K562 (cell line): ENCODE data around the gene E2F1. TPM values are rescaled to one million over a fixed set of nuclear protein-coding genes. Genes with fewer than 3 reads are reported as not detected.
A peak's percentile ranks its signal among the peaks of the same experiment; 100 is the strongest.

ENCODE experiments used
- ATF6 ChIP-seq: sonication (generic); formaldehyde crosslinking; IDR thresholded peaks from 2 replicates; pipeline ENCODE4 v1.4.0; 2020; ENCODE audit warnings: mild to moderate bottlenecking, missing genetic modification reagents
- CBFA2T2 ChIP-seq: fragments of 450-650 bp; conservative IDR thresholded peaks from 2 replicates; pipeline ENCODE4 v1.6.1; 2017; ENCODE audit warnings: mild to moderate bottlenecking
- E2F4 ChIP-seq: sonication (generic); formaldehyde crosslinking; IDR thresholded peaks from 2 replicates; pipeline ENCODE4 v1.8.0; 2022; ENCODE audit warnings: mild to moderate bottlenecking, low read depth, missing genetic modification reagents
- ESRRB ChIP-seq: fragments of 250-450 bp; sonication (Bioruptor Pico); IDR thresholded peaks from 2 replicates; pipeline ENCODE4 v1.5.0; 2020; ENCODE audit warnings: mild to moderate bottlenecking, moderate library complexity, borderline replicate concordance
- FOXK2 ChIP-seq, 2 experiments: fragments of 450-650 bp; IDR thresholded peaks in 1 of 2; conservative IDR thresholded peaks in 1 of 2; 2 replicates each; pipeline ENCODE4 v1.6.1; 2016; ENCODE audit warnings: low read depth in 2 of 2, mild to moderate bottlenecking in 1 of 2
- HCFC1 ChIP-seq: IDR thresholded peaks from 2 replicates; pipeline ENCODE4 v1.6.1; 2012; ENCODE audit warnings: low read depth, low read length, improper control_type of control experiment
- HDGF ChIP-seq: fragments of 450-650 bp; IDR thresholded peaks from 2 replicates; pipeline ENCODE4 v1.6.1; 2016
- HMG20A ChIP-seq: fragments of 450-650 bp; formaldehyde crosslinking; conservative IDR thresholded peaks from 2 replicates; pipeline ENCODE4 v1.4.0; 2020; ENCODE audit warnings: mild to moderate bottlenecking, mixed read lengths
- LCOR ChIP-seq: sonication (generic); formaldehyde crosslinking; IDR thresholded peaks from 2 replicates; pipeline ENCODE4 v1.8.0; 2022; ENCODE audit warnings: mild to moderate bottlenecking, missing genetic modification reagents
- NCOA2 ChIP-seq, 2 experiments: fragments of 450-650 bp; IDR thresholded peaks; 2 replicates each; pipeline ENCODE4 v1.6.1; 2018; ENCODE audit warnings: mild to moderate bottlenecking in 2 of 2, moderate library complexity in 1 of 2; ENCODE audit not compliant: partially characterized antibody in 2 of 2
- NFE2 ChIP-seq: IDR thresholded peaks from 2 replicates; pipeline ENCODE4 v1.6.1; 2014; ENCODE audit warnings: antibody characterized with exemption, low read depth
- NFRKB ChIP-seq: fragments of 450-650 bp; IDR thresholded peaks from 2 replicates; pipeline ENCODE4 v1.6.1; 2016; ENCODE audit warnings: low read depth
- RBBP5 ChIP-seq: fragments of 200-600 bp; sonication (generic); IDR thresholded peaks from 2 replicates; pipeline ENCODE4 v1.6.1; 2012; ENCODE audit warnings: borderline replicate concordance, mild to moderate bottlenecking, low read length, control low read depth, inconsistent platforms; ENCODE audit not compliant: insufficient read depth, poor library complexity, severe bottlenecking
- RBM14 ChIP-seq: fragments of 200-400 bp; formaldehyde crosslinking; IDR thresholded peaks from 2 replicates; pipeline ENCODE4 v1.6.1; 2018; ENCODE audit warnings: low read depth, mild to moderate bottlenecking, low read length, moderate library complexity, borderline replicate concordance; ENCODE audit not compliant: insufficient read depth
- RCOR1 ChIP-seq, 2 experiments: IDR thresholded peaks; 2 replicates each; pipeline ENCODE4 v1.6.1; 2012; ENCODE audit warnings: low read depth in 2 of 2, low read length in 2 of 2, borderline replicate concordance in 1 of 2, improper control_type of control experiment in 1 of 2
- SETDB1 ChIP-seq: IDR thresholded peaks from one replicate; pipeline ENCODE4 v1.6.1; 2012; ENCODE audit warnings: low read length, control low read depth, inconsistent platforms
- SREBF2 ChIP-seq: sonication (generic); formaldehyde crosslinking; IDR thresholded peaks from 2 replicates; pipeline ENCODE4 v1.4.0; 2020; ENCODE audit warnings: mild to moderate bottlenecking, missing genetic modification reagents
- TFE3 ChIP-seq: fragments of 450-650 bp; formaldehyde crosslinking; IDR thresholded peaks from 2 replicates; pipeline ENCODE4 v1.4.0; 2020; ENCODE audit warnings: mild to moderate bottlenecking, mixed read lengths
- ZNF408 ChIP-seq: fragments of 250-450 bp; sonication (Bioruptor Pico); IDR thresholded peaks from 2 replicates; pipeline ENCODE4 v1.4.0; 2020; ENCODE audit warnings: low read depth, mild to moderate bottlenecking, moderate library complexity
- ZNF707 ChIP-seq: fragments of 250-450 bp; sonication (Bioruptor Pico); conservative IDR thresholded peaks from 2 replicates; pipeline ENCODE4 v1.8.0; 2022; ENCODE audit warnings: inconsistent platforms, mild to moderate bottlenecking, moderate library complexity
- ZNF780A ChIP-seq: fragments of 250-450 bp; sonication (Bioruptor Pico); IDR thresholded peaks from 2 replicates; pipeline ENCODE4 v1.5.0; 2021; ENCODE audit warnings: mild to moderate bottlenecking
- polyA plus RNA-seq, 8 experiments: library from polyadenylated mRNA; depleted of rRNA in 4 of 8; stranded (reverse) in 5 of 8; unstranded in 3 of 8; fragments of >200 nt; fragmentation: Nextera tagmentation in 2 of 8; fragmentation: Illumina TruSeq in 1 of 8; extraction: Ambion mirVana in 2 of 8; extraction: Trizol in 1 of 8; gene quantifications; 2 replicates each; pipeline versions ENCODE4 v1.2.1 to v1.2.3, GENCODE V29; 2011 to 2014; ENCODE audit warnings: inconsistent platforms in 1 of 8, missing spikeins in 1 of 8
- total RNA-seq, 7 experiments: library from RNA; depleted of rRNA in 6 of 7; stranded (reverse); fragments of >200 nt in 6 of 7; fragmentation: Illumina TruSeq in 2 of 7; extraction: Trizol in 2 of 7; gene quantifications; 2 replicates each; pipeline versions ENCODE4 v1.2.1 to v1.2.3, GENCODE V29; 2011 to 2021; ENCODE audit warnings: low replicate concordance in 1 of 7
- TF ChIP-seq, protein P1 (sequence below), 2 experiments: fragments of 450-650 bp in 1 of 2; sonication (generic) in 1 of 2; formaldehyde crosslinking in 1 of 2; IDR thresholded peaks in 1 of 2; conservative IDR thresholded peaks in 1 of 2; 2 replicates each; pipeline versions ENCODE4 v1.6.1 to v1.8.1; 2016 to 2023; ENCODE audit warnings: mild to moderate bottlenecking in 2 of 2, moderate library complexity in 2 of 2, inconsistent platforms in 1 of 2, missing genetic modification reagents in 1 of 2
- TF ChIP-seq, protein P2 (sequence below): fragments of 250-450 bp; sonication (Bioruptor Pico); IDR thresholded peaks from 2 replicates; pipeline ENCODE4 v1.9.0; 2021; ENCODE audit warnings: mild to moderate bottlenecking

E2F1 gene
- total and polyA plus RNA-seq, 9 of the 15 experiments (the other 6 are each of a cell fraction or from before 2014, with no cell fraction given), result 0.14 to 30.6 (median 13.1) TPM

GRCh38 chr20:33689973-33690372 lies 3.8 kb upstream of the E2F1 start (continued):
- TF ChIP-seq NFRKB, result no peak
- TF ChIP-seq ATF6 (CRISPR knock-in tag), result no peak
- TF ChIP-seq HCFC1, result no peak
- no peak for TF ChIP-seq ZNF408
- TF ChIP-seq, protein P1, sequence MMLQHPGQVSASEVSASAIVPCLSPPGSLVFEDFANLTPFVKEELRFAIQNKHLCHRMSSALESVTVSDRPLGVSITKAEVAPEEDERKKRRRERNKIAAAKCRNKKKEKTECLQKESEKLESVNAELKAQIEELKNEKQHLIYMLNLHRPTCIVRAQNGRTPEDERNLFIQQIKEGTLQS (IDR thresholded peaks at IDR 0.05), result peak; percentile 90
- TF ChIP-seq, protein P1 (CRISPR knock-in tag; conservative IDR thresholded peaks at IDR 0.05), result peak; percentile 90
- TF ChIP-seq NFE2, result peak; percentile 34; the same call in 1 of the 2 replicates
- peak; percentile 93 for TF ChIP-seq CBFA2T2
- TF ChIP-seq TFE3 (CRISPR knock-in tag), result no peak
- TF ChIP-seq ZNF780A (CRISPR knock-in tag), result no peak
- no peak for TF ChIP-seq SETDB1
- TF ChIP-seq, protein P2, sequence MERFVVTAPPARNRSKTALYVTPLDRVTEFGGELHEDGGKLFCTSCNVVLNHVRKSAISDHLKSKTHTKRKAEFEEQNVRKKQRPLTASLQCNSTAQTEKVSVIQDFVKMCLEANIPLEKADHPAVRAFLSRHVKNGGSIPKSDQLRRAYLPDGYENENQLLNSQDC, result no peak
- TF ChIP-seq E2F4 (CRISPR knock-in tag), result no peak
- TF ChIP-seq LCOR (CRISPR knock-in tag), result no peak
- TF ChIP-seq RBBP5, result no peak
- TF ChIP-seq NCOA2 (IDR thresholded peaks at IDR 0.05; ENCODE audit: partially characterized antibody in 2 of 2), result no peak
- no peak for TF ChIP-seq HDGF
- no peak for TF ChIP-seq ZNF707
- TF ChIP-seq FOXK2 (conservative IDR thresholded peaks at IDR 0.05 in 1 of 2, IDR thresholded peaks at IDR 0.05 in 1 of 2; ENCODE audit: low read depth in 2 of 2), result peak; percentile 86 to 91; a peak in 3 of 4 replicates
- TF ChIP-seq RCOR1 (IDR thresholded peaks at IDR 0.05; ENCODE audit: borderline replicate concordance in 1 of 2, low read depth in 2 of 2, low read length in 2 of 2), result peak; percentile 98 to 99
- no peak for TF ChIP-seq HMG20A (CRISPR knock-in tag)
- no peak for TF ChIP-seq RBM14
- no peak for TF ChIP-seq SREBF2 (CRISPR knock-in tag)
- no peak for TF ChIP-seq ESRRB (CRISPR knock-in tag)
